SK-N-SH treated with all-trans-retinoic acid at 6 μM for 48 hours (cell line): ENCODE results near the gene FAM217A.

ENCODE experiments used
- ATAC-seq: fragments of 200-7000 bp; cut with Tn5 transposase; 3 replicates; pipeline ENCODE4 v1.9.1; 2020; ENCODE audit warnings: mild to moderate bottlenecking, moderate library complexity
- ARNTL ChIP-seq: fragments of 450-650 bp; formaldehyde crosslinking; IDR thresholded peaks from 2 replicates; pipeline ENCODE4 v1.5.0; 2020; ENCODE audit warnings: low read depth, mild to moderate bottlenecking, moderate library complexity, borderline replicate concordance
- BACH2 ChIP-seq: fragments of 250-450 bp; sonication (Bioruptor Pico); IDR thresholded peaks from 2 replicates; pipeline ENCODE4 v1.9.0; 2021; ENCODE audit warnings: mild to moderate bottlenecking, borderline replicate concordance
- CSDC2 ChIP-seq: fragments of 250-450 bp; sonication (Bioruptor Pico); IDR thresholded peaks from 2 replicates; pipeline ENCODE4 v1.5.0; 2020; ENCODE audit warnings: mild to moderate bottlenecking, moderate library complexity
- ESRRG ChIP-seq: fragments of 250-450 bp; sonication (Bioruptor Pico); IDR thresholded peaks from 2 replicates; pipeline ENCODE4 v1.6.1; 2021; ENCODE audit warnings: mild to moderate bottlenecking
- GLIS3 ChIP-seq: fragments of 250-450 bp; sonication (Bioruptor Pico); IDR thresholded peaks from 2 replicates; pipeline ENCODE4 v1.5.0; 2020; ENCODE audit warnings: mild to moderate bottlenecking, moderate library complexity
- ISL1 ChIP-seq: fragments of 250-450 bp; sonication (Bioruptor Pico); IDR thresholded peaks from 2 replicates; pipeline ENCODE4 v2.1.2; 2022; ENCODE audit warnings: mild to moderate bottlenecking, moderate library complexity
- OSR1 ChIP-seq: fragments of 250-450 bp; sonication (Bioruptor Pico); IDR thresholded peaks from 2 replicates; pipeline ENCODE4 v1.8.0; 2022; ENCODE audit warnings: moderate library complexity, mild to moderate bottlenecking, inconsistent platforms
- PPARA ChIP-seq: fragments of 250-450 bp; sonication (Bioruptor Pico); IDR thresholded peaks from 2 replicates; pipeline ENCODE4 v1.5.0; 2020; ENCODE audit warnings: mild to moderate bottlenecking, borderline replicate concordance
- RARB ChIP-seq: fragments of 250-450 bp; sonication (Bioruptor Pico); IDR thresholded peaks from 2 replicates; pipeline ENCODE4 v1.8.0; 2021; ENCODE audit warnings: mild to moderate bottlenecking, moderate library complexity
- SNAI2 ChIP-seq: fragments of 250-450 bp; sonication (Bioruptor Pico); IDR thresholded peaks from 2 replicates; pipeline ENCODE4 v1.5.0; 2020; ENCODE audit warnings: mild to moderate bottlenecking, moderate library complexity
- TCF4 ChIP-seq: fragments of 250-450 bp; sonication (Bioruptor Pico); IDR thresholded peaks from 2 replicates; pipeline ENCODE4 v1.8.0; 2021; ENCODE audit warnings: mild to moderate bottlenecking, moderate library complexity, borderline replicate concordance
- TOX ChIP-seq: fragments of 250-450 bp; sonication (Bioruptor Pico); IDR thresholded peaks from 2 replicates; pipeline ENCODE4 v1.8.0; 2021; ENCODE audit warnings: mild to moderate bottlenecking, moderate library complexity, borderline replicate concordance
- ZC3H10 ChIP-seq: fragments of 250-450 bp; sonication (Bioruptor Pico); IDR thresholded peaks from 2 replicates; pipeline ENCODE4 v1.5.1; 2021; ENCODE audit warnings: mild to moderate bottlenecking, moderate library complexity
- ZFP3 ChIP-seq: fragments of 250-450 bp; sonication (Bioruptor Pico); IDR thresholded peaks from 2 replicates; pipeline ENCODE4 v1.5.0; 2020; ENCODE audit warnings: mild to moderate bottlenecking, moderate library complexity
- ZFP30 ChIP-seq: fragments of 450-650 bp; formaldehyde crosslinking; IDR thresholded peaks from 2 replicates; pipeline ENCODE4 v1.5.0; 2022; ENCODE audit warnings: mild to moderate bottlenecking, moderate library complexity
- ZNF565 ChIP-seq: fragments of 450-650 bp; formaldehyde crosslinking; conservative IDR thresholded peaks from 2 replicates; pipeline ENCODE4 v1.5.0; 2020; ENCODE audit warnings: low read depth, mild to moderate bottlenecking, moderate library complexity
- ZNF70 ChIP-seq: fragments of 450-650 bp; formaldehyde crosslinking; IDR thresholded peaks from 2 replicates; pipeline ENCODE4 v1.5.0; 2020; ENCODE audit warnings: mild to moderate bottlenecking, moderate library complexity
- ZNF8 ChIP-seq: fragments of 450-650 bp; formaldehyde crosslinking; IDR thresholded peaks from 2 replicates; pipeline ENCODE4 v1.5.0; 2020; ENCODE audit warnings: mild to moderate bottlenecking, moderate library complexity
- TF ChIP-seq, protein P1 (sequence below): fragments of 250-450 bp; sonication (Bioruptor Pico); IDR thresholded peaks from 2 replicates; pipeline ENCODE4 v1.8.0; 2021; ENCODE audit warnings: low read depth, mild to moderate bottlenecking, moderate library complexity, borderline replicate concordance
- TF ChIP-seq, protein P2 (sequence below): fragments of 250-450 bp; sonication (Bioruptor Pico); IDR thresholded peaks from 2 replicates; pipeline ENCODE4 v1.5.0; 2020; ENCODE audit warnings: mild to moderate bottlenecking, moderate library complexity
- TF ChIP-seq, protein P3 (sequence below): fragments of 250-450 bp; sonication (Bioruptor Pico); IDR thresholded peaks from 2 replicates; pipeline ENCODE4 v1.8.0; 2020; ENCODE audit warnings: mild to moderate bottlenecking, moderate library complexity, borderline replicate concordance
- TF ChIP-seq, protein P4 (sequence below): fragments of 250-450 bp; sonication (Bioruptor Pico); IDR thresholded peaks from 2 replicates; pipeline ENCODE4 v1.5.1; 2021; ENCODE audit warnings: mild to moderate bottlenecking, moderate library complexity
- TF ChIP-seq, protein P5 (sequence below): fragments of 250-450 bp; sonication (Bioruptor Pico); IDR thresholded peaks from 2 replicates; pipeline ENCODE4 v1.5.1; 2020; ENCODE audit warnings: low read depth, mild to moderate bottlenecking, moderate library complexity

The FAM217A gene

DNA sequence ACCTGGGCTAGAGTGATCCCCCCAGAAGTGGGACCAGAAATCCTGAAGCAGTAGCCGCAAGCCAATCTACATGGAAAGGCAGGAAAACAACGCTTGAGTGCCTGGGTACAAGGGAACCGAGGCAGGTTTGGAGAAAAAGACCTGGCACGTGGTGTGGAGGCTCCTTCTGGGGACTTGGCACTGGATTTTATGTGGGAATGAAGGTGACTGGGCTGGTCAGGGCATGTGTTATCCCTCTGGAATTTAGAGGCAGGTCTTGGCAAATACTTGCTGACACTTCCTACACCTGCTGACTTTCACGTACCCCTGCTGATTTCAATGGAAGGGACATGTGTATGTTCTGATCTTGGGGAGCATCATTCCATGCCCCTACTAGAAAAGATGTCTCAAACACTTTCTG lies 25.0 kb upstream of the FAM217A start:
- ATAC-seq: no peak
- no peak for TF ChIP-seq SNAI2 (CRISPR knock-in tag)
- no peak for TF ChIP-seq ZNF8 (CRISPR knock-in tag)
- TF ChIP-seq BACH2 (CRISPR knock-in tag): no peak
- TF ChIP-seq, all 23 proteins: peak for 0

DNA sequence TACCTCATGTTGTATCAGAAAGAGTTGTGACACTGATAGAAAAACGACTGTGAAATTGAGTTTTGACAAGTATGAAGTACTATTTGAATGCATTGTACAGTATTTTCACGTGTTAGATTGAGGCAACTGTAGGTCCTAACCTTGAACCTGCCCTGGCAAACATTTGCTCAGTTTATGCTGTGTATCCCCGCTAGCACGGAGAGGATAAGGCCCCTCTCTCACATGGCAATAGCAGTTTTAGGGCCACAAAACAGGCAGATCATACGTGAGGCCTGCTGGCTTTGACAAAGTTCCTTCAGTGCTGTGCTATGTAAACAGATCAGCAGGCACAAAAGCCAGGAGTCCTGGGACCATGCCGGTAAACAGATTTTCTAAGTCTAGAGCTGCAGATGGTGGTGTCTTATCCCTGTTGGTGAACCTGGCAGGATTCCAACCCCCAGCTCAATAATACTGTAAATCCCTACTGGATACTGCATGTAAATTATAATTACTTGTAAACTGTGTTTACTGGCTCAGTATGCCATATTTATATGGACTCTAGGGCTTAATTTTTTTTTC lies 23.8 kb upstream of the FAM217A start:
- TF ChIP-seq ARNTL (CRISPR knock-in tag) (no peak), GLIS3 (CRISPR knock-in tag) (no peak), PPARA (no peak), ZNF70 (CRISPR knock-in tag) (no peak), RARB (CRISPR knock-in tag) (no peak), ISL1 (CRISPR knock-in tag) (no peak), ZFP3 (no peak), ZNF8 (CRISPR knock-in tag) (no peak), SNAI2 (CRISPR knock-in tag) (no peak), TCF4 (CRISPR knock-in tag) (no peak), TOX (CRISPR knock-in tag) (no peak), CSDC2 (CRISPR knock-in tag) (no peak), OSR1 (CRISPR knock-in tag) (no peak), ESRRG (CRISPR knock-in tag) (no peak), BACH2 (CRISPR knock-in tag) (no peak), ZNF565 (no peak), ZC3H10 (no peak)
- TF ChIP-seq, protein P1, sequence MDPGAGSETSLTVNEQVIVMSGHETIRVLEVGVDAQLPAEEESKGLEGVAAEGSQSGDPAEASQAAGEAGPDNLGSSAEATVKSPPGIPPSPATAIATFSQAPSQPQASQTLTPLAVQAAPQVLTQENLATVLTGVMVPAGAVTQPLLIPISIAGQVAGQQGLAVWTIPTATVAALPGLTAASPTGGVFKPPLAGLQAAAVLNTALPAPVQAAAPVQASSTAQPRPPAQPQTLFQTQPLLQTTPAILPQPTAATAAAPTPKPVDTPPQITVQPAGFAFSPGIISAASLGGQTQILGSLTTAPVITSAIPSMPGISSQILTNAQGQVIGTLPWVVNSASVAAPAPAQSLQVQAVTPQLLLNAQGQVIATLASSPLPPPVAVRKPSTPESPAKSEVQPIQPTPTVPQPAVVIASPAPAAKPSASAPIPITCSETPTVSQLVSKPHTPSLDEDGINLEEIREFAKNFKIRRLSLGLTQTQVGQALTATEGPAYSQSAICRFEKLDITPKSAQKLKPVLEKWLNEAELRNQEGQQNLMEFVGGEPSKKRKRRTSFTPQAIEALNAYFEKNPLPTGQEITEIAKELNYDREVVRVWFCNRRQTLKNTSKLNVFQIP (CRISPR knock-in tag): no peak
- TF ChIP-seq, protein P2, sequence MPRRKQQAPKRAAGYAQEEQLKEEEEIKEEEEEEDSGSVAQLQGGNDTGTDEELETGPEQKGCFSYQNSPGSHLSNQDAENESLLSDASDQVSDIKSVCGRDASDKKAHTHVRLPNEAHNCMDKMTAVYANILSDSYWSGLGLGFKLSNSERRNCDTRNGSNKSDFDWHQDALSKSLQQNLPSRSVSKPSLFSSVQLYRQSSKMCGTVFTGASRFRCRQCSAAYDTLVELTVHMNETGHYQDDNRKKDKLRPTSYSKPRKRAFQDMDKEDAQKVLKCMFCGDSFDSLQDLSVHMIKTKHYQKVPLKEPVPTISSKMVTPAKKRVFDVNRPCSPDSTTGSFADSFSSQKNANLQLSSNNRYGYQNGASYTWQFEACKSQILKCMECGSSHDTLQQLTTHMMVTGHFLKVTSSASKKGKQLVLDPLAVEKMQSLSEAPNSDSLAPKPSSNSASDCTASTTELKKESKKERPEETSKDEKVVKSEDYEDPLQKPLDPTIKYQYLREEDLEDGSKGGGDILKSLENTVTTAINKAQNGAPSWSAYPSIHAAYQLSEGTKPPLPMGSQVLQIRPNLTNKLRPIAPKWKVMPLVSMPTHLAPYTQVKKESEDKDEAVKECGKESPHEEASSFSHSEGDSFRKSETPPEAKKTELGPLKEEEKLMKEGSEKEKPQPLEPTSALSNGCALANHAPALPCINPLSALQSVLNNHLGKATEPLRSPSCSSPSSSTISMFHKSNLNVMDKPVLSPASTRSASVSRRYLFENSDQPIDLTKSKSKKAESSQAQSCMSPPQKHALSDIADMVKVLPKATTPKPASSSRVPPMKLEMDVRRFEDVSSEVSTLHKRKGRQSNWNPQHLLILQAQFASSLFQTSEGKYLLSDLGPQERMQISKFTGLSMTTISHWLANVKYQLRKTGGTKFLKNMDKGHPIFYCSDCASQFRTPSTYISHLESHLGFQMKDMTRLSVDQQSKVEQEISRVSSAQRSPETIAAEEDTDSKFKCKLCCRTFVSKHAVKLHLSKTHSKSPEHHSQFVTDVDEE (CRISPR knock-in tag): no peak
- TF ChIP-seq, protein P3, sequence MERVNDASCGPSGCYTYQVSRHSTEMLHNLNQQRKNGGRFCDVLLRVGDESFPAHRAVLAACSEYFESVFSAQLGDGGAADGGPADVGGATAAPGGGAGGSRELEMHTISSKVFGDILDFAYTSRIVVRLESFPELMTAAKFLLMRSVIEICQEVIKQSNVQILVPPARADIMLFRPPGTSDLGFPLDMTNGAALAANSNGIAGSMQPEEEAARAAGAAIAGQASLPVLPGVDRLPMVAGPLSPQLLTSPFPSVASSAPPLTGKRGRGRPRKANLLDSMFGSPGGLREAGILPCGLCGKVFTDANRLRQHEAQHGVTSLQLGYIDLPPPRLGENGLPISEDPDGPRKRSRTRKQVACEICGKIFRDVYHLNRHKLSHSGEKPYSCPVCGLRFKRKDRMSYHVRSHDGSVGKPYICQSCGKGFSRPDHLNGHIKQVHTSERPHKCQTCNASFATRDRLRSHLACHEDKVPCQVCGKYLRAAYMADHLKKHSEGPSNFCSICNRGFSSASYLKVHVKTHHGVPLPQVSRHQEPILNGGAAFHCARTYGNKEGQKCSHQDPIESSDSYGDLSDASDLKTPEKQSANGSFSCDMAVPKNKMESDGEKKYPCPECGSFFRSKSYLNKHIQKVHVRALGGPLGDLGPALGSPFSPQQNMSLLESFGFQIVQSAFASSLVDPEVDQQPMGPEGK (CRISPR knock-in tag): no peak
- ATAC-seq: no peak

DNA sequence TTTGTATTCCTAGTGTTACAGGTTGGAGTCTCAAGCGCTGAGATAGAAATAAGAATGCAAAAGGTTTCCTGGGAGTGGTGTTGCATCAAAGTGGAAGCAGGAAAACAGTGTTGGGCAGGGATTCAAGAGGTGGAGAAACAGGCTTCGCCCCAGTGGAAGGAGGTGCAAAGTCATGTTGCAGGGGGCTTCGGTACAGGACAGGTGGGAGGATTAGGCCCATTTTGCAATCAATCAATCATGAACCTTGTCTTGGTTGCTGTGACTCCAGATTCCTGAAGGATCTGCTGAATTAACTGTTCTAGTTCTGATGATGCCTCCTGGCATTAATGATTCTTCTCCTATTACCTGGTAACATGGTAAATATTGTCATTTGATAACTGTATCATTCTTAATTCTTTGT lies 22.4 kb upstream of the FAM217A start:
- TF ChIP-seq ZFP3 (no peak), TCF4 (CRISPR knock-in tag) (no peak), GLIS3 (CRISPR knock-in tag) (no peak), PPARA (no peak), ZFP30 (CRISPR knock-in tag) (no peak), ZNF70 (CRISPR knock-in tag) (no peak), ESRRG (CRISPR knock-in tag) (no peak)
- TF ChIP-seq, all 23 proteins: peak for 0
- ATAC-seq: no peak

DNA sequence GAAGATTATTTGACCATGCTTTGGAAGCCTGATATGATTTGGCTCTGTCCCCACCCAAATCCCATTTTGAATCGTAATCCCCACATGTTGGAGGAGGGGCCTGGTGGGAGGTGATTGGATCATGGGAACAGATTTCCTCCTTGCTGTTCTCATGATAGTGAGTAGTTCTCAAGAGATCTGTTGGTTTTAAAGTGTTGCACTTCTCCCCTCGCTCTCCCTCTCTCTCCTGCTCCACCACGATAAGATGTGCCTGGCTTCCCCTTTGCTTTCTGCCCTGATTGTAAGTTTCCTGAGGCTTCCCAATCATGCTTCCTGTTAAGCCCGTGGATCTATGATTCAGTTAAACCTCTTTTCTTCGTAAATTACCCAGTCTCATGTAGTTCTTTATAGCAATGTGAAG lies 21.7 kb upstream of the FAM217A start:
- no peak for ATAC-seq
- TF ChIP-seq, protein P4, sequence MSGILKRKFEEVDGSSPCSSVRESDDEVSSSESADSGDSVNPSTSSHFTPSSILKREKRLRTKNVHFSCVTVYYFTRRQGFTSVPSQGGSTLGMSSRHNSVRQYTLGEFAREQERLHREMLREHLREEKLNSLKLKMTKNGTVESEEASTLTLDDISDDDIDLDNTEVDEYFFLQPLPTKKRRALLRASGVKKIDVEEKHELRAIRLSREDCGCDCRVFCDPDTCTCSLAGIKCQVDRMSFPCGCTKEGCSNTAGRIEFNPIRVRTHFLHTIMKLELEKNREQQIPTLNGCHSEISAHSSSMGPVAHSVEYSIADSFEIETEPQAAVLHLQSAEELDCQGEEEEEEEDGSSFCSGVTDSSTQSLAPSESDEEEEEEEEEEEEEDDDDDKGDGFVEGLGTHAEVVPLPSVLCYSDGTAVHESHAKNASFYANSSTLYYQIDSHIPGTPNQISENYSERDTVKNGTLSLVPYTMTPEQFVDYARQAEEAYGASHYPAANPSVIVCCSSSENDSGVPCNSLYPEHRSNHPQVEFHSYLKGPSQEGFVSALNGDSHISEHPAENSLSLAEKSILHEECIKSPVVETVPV (CRISPR knock-in tag): no peak
- TF ChIP-seq ESRRG (CRISPR knock-in tag) (no peak), TCF4 (CRISPR knock-in tag) (no peak), ISL1 (CRISPR knock-in tag) (no peak), GLIS3 (CRISPR knock-in tag) (no peak), ZFP3 (no peak), SNAI2 (CRISPR knock-in tag) (no peak), BACH2 (CRISPR knock-in tag) (no peak), CSDC2 (CRISPR knock-in tag) (no peak), ZC3H10 (no peak), ARNTL (CRISPR knock-in tag) (no peak)
- TF ChIP-seq, protein P5, sequence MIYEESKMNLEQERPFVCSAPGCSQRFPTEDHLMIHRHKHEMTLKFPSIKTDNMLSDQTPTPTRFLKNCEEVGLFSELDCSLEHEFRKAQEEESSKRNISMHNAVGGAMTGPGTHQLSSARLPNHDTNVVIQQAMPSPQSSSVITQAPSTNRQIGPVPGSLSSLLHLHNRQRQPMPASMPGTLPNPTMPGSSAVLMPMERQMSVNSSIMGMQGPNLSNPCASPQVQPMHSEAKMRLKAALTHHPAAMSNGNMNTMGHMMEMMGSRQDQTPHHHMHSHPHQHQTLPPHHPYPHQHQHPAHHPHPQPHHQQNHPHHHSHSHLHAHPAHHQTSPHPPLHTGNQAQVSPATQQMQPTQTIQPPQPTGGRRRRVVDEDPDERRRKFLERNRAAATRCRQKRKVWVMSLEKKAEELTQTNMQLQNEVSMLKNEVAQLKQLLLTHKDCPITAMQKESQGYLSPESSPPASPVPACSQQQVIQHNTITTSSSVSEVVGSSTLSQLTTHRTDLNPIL: no peak
- TF ChIP-seq, protein P3 (CRISPR knock-in tag): no peak
